Naive thymus-derived CD4-positive, alpha-beta T cell (primary cell): Measurements from ENCODE around the gene KRTAP4-2. TPM values are rescaled to one million over a fixed set of nuclear protein-coding genes. Genes with fewer than 3 reads are reported as not detected.

Source experiments
- polyA plus RNA-seq, 2 donors: library from polyadenylated mRNA; unstranded; fragments of 300-500 nt; fragmentation: Illumina TruSeq; gene quantifications; one replicate each; pipeline ENCODE4 v1.2.3, GENCODE V29; 2021
- total RNA-seq, 6 experiments: library from RNA in 5 of 6; stranded (reverse) in 5 of 6; gene quantifications; 1 replicate in 5 of 6; 2 replicates in 1 of 6; pipeline ENCODE4 v1.2.3 and lab custom pipeline; 2021 to 2026

Gene KRTAP4-2
- total and polyA plus RNA-seq, 7 experiments from 2014 or later = not detected

Other genes starting within 250 kb of the KRTAP4-2 start
Only the 30 nearest of the 41 such genes appear.
- gene KRTAP1-5, start 151.0 kb downstream of the KRTAP4-2 start, total RNA-seq = not detected
- not detected for gene KRTAP1-5, start 151.0 kb downstream of the KRTAP4-2 start, polyA plus RNA-seq
- gene KRTAP1-4, start 148.0 kb downstream of the KRTAP4-2 start, total RNA-seq = not detected
- not detected for gene KRTAP1-4, start 148.0 kb downstream of the KRTAP4-2 start, polyA plus RNA-seq
- gene KRTAP1-3, start 143.3 kb downstream of the KRTAP4-2 start, total RNA-seq = not detected
- gene KRTAP1-3, start 143.3 kb downstream of the KRTAP4-2 start, polyA plus RNA-seq = not detected
- not detected for gene KRTAP1-1, start 136.8 kb downstream of the KRTAP4-2 start, total RNA-seq
- not detected for gene KRTAP1-1, start 136.8 kb downstream of the KRTAP4-2 start, polyA plus RNA-seq
- gene KRTAP2-1, start 130.9 kb downstream of the KRTAP4-2 start, total RNA-seq = not detected
- gene KRTAP2-1, start 130.9 kb downstream of the KRTAP4-2 start, polyA plus RNA-seq = not detected
- gene KRTAP2-2, start 123.0 kb downstream of the KRTAP4-2 start, total RNA-seq = not detected
- not detected for gene KRTAP2-2, start 123.0 kb downstream of the KRTAP4-2 start, polyA plus RNA-seq
- gene KRTAP2-3, start 118.1 kb downstream of the KRTAP4-2 start, total RNA-seq = not detected
- gene KRTAP2-3, start 118.1 kb downstream of the KRTAP4-2 start, polyA plus RNA-seq = not detected
- not detected for gene KRTAP2-4, start 112.3 kb downstream of the KRTAP4-2 start, total RNA-seq
- not detected for gene KRTAP2-4, start 112.3 kb downstream of the KRTAP4-2 start, polyA plus RNA-seq
- gene KRTAP4-7, start 94.1 kb downstream of the KRTAP4-2 start, total RNA-seq = not detected
- not detected for gene KRTAP4-7, start 94.1 kb downstream of the KRTAP4-2 start, polyA plus RNA-seq
- gene KRTAP4-8, start 80.1 kb downstream of the KRTAP4-2 start, total RNA-seq = not detected
- not detected for gene KRTAP4-8, start 80.1 kb downstream of the KRTAP4-2 start, polyA plus RNA-seq
- gene KRTAP4-16, start 76.0 kb downstream of the KRTAP4-2 start, total RNA-seq = not detected
- not detected for gene KRTAP4-16, start 76.0 kb downstream of the KRTAP4-2 start, polyA plus RNA-seq
- not detected for gene KRTAP4-9, start 72.8 kb downstream of the KRTAP4-2 start, total RNA-seq
- gene KRTAP4-9, start 72.8 kb downstream of the KRTAP4-2 start, polyA plus RNA-seq = not detected
- gene KRTAP4-11, start 59.8 kb downstream of the KRTAP4-2 start, total RNA-seq = not detected
- not detected for gene KRTAP4-11, start 59.8 kb downstream of the KRTAP4-2 start, polyA plus RNA-seq
- not detected for gene KRTAP4-12, start 54.0 kb downstream of the KRTAP4-2 start, total RNA-seq
- gene KRTAP4-12, start 54.0 kb downstream of the KRTAP4-2 start, polyA plus RNA-seq = not detected
- not detected for gene KRTAP4-6, start 37.7 kb downstream of the KRTAP4-2 start, total RNA-seq
- not detected for gene KRTAP4-6, start 37.7 kb downstream of the KRTAP4-2 start, polyA plus RNA-seq
- gene KRTAP4-5, start 28.4 kb downstream of the KRTAP4-2 start, total RNA-seq = not detected
- gene KRTAP4-5, start 28.4 kb downstream of the KRTAP4-2 start, polyA plus RNA-seq = not detected
- gene KRTAP4-4, start 17.5 kb downstream of the KRTAP4-2 start, total RNA-seq = not detected
- not detected for gene KRTAP4-4, start 17.5 kb downstream of the KRTAP4-2 start, polyA plus RNA-seq
- gene KRTAP4-3, start 10.0 kb downstream of the KRTAP4-2 start, total RNA-seq = not detected
- gene KRTAP4-3, start 10.0 kb downstream of the KRTAP4-2 start, polyA plus RNA-seq = not detected
- gene KRTAP4-1, start 6.7 kb upstream of the KRTAP4-2 start, total RNA-seq = not detected
- not detected for gene KRTAP4-1, start 6.7 kb upstream of the KRTAP4-2 start, polyA plus RNA-seq
- gene KRTAP9-1, start 11.7 kb upstream of the KRTAP4-2 start, total RNA-seq = not detected
- gene KRTAP9-1, start 11.7 kb upstream of the KRTAP4-2 start, polyA plus RNA-seq = not detected
- not detected for gene KRTAP9-2, start 48.4 kb upstream of the KRTAP4-2 start, total RNA-seq
- not detected for gene KRTAP9-2, start 48.4 kb upstream of the KRTAP4-2 start, polyA plus RNA-seq
- not detected for gene KRTAP9-3, start 54.2 kb upstream of the KRTAP4-2 start, total RNA-seq
- not detected for gene KRTAP9-3, start 54.2 kb upstream of the KRTAP4-2 start, polyA plus RNA-seq
- gene KRTAP9-8, start 59.8 kb upstream of the KRTAP4-2 start, total RNA-seq = not detected
- gene KRTAP9-8, start 59.8 kb upstream of the KRTAP4-2 start, polyA plus RNA-seq = not detected
- not detected for gene KRTAP9-4, start 71.5 kb upstream of the KRTAP4-2 start, total RNA-seq
- gene KRTAP9-4, start 71.5 kb upstream of the KRTAP4-2 start, polyA plus RNA-seq = not detected
- not detected for gene KRTAP9-9, start 77.2 kb upstream of the KRTAP4-2 start, total RNA-seq
- not detected for gene KRTAP9-9, start 77.2 kb upstream of the KRTAP4-2 start, polyA plus RNA-seq
- not detected for gene KRTAP9-6, start 87.2 kb upstream of the KRTAP4-2 start, total RNA-seq
- not detected for gene KRTAP9-6, start 87.2 kb upstream of the KRTAP4-2 start, polyA plus RNA-seq
- gene KRTAP9-7, start 97.5 kb upstream of the KRTAP4-2 start, total RNA-seq = not detected
- gene KRTAP9-7, start 97.5 kb upstream of the KRTAP4-2 start, polyA plus RNA-seq = not detected
- not detected for gene KRTAP29-1, start 124.6 kb upstream of the KRTAP4-2 start, total RNA-seq
- gene KRTAP29-1, start 124.6 kb upstream of the KRTAP4-2 start, polyA plus RNA-seq = under 1 TPM in 1 of 2 donors, not detected in 1; 0.30 TPM
- under 1 TPM in 3 of 5 experiments, not detected in 2; 0.22 to 0.49 (median 0.32) TPM for gene KRTAP16-1, start 131.1 kb upstream of the KRTAP4-2 start, total RNA-seq
- under 1 TPM in 1 of 2 donors, not detected in 1; 0.19 TPM for gene KRTAP16-1, start 131.1 kb upstream of the KRTAP4-2 start, polyA plus RNA-seq
- gene KRTAP17-1, start 137.5 kb upstream of the KRTAP4-2 start, total RNA-seq = not detected
- not detected for gene KRTAP17-1, start 137.5 kb upstream of the KRTAP4-2 start, polyA plus RNA-seq